ENCODE data around the gene XPNPEP2.
A peak's percentile ranks its signal among the peaks of the same experiment; 100 is the strongest.
"Not testable (repeated sequence)": the region's sequence is repeated elsewhere in the genome, so short reads cannot be mapped to it uniquely, and the experiment has no call there.

Gene XPNPEP2

GRCh38 chrX:129720741-129721140 is 18.0 kb upstream of the XPNPEP2 start:
- no peak for DNase-seq

- no peak for DNase-seq
Measured at GRCh38 chrX:129721414-129721813, 17.4 kb upstream of the XPNPEP2 start.

- no peak for DNase-seq
Measured at GRCh38 chrX:129721870-129722269, 16.9 kb upstream of the XPNPEP2 start.

DNA sequence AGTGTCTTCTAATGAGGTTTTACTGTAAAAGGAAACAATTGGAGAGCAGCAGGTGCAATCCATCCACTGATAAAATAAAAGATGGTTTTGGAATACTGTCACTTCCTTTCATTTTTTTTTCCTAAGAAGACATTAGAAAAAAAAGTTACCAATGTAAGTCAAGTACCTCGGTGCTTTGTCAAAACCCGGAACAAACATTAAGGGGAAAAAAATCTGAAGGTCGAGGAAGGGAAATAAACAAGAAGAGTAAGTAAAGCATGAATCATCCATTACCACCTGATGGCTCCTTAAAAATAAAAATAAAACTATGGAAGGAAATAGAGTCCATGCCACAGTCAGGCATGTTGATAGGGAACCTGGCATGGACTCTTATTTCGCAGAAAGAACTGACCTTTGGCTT is 15.3 kb upstream of the XPNPEP2 start:
- DNase-seq = no peak

DNA sequence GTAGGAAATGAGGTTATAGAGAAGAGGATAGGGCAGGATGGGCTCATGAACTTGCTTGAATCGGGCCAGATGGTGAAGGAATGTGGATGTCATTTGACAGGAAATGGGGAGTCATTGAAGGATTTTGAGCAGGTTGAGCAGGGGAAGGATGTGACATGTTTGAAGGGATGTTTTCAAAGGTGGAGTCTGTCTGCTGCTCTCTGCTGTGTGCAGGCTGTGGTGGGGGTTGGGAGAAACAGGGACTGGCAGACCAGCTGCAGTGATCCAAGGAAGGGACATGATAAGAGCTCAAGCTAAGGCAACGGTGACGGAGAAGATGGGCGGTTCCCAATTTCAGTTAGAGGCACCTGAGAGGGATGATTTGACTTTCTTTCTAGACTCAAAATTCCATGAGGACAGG is 14.0 kb upstream of the XPNPEP2 start:
- no peak for DNase-seq

GRCh38 chrX:129726307-129727111 is 12.3 kb upstream of the XPNPEP2 start:
- DNase-seq = peak; percentile 60

DNA sequence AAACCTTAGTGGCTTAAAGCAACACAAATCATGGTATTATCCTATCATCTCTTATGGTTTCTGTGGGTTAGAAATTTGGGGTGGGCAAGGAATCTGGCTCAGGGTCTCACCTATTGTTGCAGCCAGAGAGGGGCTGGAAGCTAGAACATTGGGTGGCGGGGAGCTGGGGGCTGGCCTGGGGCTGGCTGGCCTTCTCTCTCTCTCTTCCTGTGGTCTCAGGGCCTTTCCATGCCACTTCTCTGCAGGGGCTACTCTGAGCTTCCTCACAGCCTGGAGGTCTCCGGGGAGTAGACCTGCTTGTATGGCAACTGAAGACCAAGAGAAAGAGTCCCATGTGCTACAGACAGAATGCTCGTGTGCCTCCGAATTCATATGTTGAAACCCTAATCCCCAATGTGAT is 10.7 kb upstream of the XPNPEP2 start:
- no peak for DNase-seq

DNA sequence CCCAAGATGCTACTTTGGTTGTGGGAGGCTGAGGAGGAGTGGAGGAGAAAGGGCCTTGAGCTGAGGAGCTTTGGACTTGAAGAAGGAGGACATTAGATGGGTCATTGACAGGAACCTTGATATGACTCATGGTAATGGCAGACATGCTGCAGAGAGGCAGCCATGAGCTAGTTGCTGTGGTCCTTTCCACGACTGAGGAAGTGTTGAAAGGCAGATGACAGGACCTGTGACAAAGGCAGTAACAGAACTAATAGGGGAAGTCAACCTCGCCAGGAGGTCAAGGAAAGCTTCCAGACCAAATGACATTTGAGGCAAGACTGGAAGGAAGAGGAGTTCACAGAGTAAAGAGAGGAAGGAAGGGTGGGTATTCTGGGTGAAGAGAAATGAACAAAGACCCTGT is 7.6 kb upstream of the XPNPEP2 start:
- no peak for DNase-seq

- DNase-seq = no peak
Measured at GRCh38 chrX:129732857-129733256, 5.9 kb upstream of the XPNPEP2 start.

DNA sequence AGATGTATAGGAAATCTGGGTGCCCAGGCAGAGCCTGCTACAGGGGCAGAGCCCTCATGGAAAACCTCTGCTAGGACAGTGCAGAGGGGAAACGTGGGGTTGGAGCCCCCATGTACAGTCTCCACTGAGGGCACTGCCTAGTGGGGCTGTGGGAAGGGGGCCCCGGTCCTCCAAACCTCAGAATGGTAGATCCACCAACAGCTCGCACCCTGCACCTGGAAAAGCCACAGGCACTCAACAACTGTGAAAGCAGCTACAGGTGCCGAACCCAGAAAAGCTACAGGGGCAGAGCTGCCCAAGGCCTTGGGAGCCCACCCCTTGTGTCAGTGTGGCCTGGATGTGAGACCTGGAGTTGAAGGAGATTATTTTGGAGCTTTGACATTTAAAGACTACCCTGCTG is 5.4 kb upstream of the XPNPEP2 start:
- no peak for DNase-seq

- no peak for DNase-seq
Measured at GRCh38 chrX:129736491-129736890, 2.3 kb upstream of the XPNPEP2 start.

GRCh38 chrX:129737916-129738315 is 863 bp upstream of the XPNPEP2 start:
- peak; percentile 10 for DNase-seq

- no peak for DNase-seq
Measured at GRCh38 chrX:129739578-129739977, 799 bp downstream of the XPNPEP2 start.

DNA sequence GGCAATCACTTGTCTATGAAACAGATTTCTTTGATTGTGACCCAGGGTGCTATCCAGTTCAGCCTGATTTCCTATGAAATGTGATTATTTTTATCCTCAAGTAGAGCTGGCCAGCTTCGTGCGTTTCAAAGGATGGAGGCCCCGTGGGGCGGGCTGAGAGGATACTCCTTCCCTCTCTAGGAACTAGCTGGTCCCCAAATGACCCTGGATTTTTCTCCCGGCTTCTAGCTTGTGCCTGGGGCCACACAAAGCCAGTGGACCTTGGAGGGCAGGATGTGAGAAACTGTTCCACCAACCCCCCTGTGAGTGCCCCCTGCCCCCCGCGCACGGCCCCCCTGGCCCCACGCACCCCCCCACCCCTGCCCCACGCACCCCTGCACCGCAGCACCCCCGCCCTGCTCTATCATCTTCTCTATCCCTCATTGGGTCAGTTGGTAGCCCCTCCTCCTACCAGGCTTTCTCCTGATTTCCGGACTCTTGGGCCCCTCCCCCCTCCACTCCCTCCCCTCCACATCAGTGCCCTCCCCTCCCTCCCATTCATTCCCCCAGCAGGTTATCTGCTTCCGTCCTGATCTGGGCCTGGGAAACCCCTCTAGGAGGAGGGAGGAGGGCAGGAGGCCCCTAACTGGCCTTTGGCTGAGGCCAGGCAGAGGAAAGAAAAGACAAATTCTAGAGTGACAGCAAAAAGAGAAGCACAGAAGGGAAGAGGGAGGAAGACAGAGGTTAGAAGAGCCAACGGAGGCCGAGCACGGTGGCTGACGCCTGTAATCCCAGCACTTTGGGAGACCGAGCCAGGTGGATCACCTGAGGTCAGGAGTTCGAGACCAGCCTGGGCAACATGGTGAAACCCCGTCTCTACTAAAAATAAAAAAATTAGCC is 3.3 kb downstream of the XPNPEP2 start:
- no peak for DNase-seq

DNA sequence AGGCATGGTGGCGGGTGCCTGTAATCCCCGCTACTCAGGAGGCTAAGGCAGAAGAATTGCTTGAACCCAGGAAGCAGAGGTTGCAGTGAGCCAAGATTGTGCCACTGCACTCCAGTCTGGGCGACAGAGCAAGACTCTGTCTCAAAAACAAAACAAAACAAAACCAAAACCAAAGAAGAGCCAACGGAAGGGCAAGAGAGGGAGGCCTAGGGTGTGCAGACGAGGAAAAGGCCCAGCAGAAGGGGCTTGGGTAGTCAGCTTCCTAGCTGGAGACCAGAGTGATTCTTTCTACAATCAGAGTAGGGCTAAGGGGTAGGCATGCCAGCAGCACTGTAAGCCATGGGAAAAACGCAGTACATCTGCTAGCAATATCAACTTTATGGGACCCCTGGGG is 4.0 kb downstream of the XPNPEP2 start:
- not testable (repeated sequence) for DNase-seq

DNA sequence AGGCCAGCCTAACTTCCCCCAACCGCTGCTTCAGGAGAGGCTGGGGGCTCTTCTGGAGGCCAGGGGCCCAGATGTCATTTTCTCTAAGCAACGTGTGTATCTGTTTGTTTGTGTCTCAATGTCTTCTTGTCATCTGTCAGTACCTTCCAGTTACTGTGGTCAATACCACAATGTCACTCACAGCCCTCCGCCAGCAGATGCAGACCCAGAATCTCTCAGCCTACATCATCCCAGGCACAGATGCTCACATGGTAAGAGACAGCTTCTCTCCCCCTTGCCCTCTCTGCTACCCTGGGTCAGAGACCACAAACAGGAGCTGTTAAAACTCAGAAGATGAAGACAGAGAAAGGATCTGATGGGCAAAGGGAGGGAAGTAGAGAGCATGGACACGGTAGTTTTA is 5.0 kb downstream of the XPNPEP2 start:
- no peak for DNase-seq

GRCh38 chrX:129744861-129745321 is 6.1 kb downstream of the XPNPEP2 start:
- no peak for DNase-seq

DNA sequence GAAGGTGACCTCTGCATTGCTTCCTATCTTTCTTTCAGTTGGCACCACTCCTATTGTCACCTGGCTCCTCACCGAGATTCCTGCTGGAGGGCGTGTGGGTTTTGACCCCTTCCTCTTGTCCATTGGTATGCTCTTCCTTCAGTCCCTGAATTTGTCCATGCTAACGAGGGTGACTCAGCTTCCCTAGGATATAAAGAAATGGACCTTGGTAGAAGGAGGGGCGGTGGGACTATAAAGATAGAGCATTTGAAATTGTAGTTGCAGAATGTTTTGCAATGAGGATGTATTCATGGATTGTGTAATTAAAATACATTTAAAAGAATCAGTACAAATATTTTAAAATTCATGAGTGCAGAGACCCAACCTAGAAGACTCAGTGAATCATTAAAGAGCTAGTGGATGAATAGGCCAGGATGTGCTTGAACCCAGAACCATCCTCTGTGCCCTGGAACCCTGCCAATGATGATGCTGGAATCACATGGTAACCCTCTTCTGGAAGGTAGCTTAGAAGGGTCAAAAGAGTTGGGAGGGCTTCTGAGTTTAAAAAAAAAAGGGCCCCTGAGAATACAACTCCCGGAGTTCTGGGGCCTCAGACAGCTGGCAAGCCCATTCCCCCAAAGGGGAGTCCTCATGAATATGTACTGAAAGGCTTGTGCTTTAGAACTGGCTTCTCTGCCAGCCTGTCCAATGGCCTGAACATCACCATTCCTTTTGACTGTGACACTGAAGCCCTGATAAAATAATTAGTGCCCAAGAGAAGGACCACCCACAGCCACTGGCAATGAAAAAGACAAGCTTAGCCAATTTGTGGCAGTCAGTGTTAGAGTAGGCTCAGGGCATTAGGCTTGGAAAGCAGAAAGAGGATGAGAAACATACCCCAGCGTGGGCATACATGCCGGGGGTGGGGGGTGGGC is 8.0 kb downstream of the XPNPEP2 start:
- DNase-seq = no peak

DNA sequence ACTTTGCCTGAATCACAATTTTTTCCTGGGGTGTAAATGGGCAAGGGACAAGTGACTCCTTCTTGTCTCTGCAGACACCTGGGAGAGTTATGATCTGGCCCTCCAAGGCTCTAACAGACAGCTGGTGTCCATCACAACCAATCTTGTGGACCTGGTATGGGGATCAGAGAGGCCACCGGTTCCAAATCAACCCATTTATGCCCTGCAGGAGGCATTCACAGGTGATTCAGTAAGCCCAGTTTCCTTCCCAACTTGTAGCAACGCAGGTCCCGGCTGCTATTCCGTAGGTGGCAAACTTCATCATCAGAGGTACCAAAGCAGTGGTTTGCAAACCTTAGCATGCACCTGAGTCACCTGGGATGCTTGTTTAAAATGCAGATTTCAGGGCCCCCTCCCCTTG is 8.8 kb downstream of the XPNPEP2 start:
- no peak for DNase-seq

GRCh38 chrX:129748305-129748704 is 9.5 kb downstream of the XPNPEP2 start:
- DNase-seq = no peak

GRCh38 chrX:129749069-129749468 is 10.3 kb downstream of the XPNPEP2 start:
- DNase-seq = no peak

- DNase-seq = no peak
Measured at GRCh38 chrX:129750971-129751370, 12.2 kb downstream of the XPNPEP2 start.

All from NCI-H226 (cell line).